Thyroid gland (tissue), 4 donors: Measurements from ENCODE around the gene RCN2. TPM values are rescaled to one million over a fixed set of nuclear protein-coding genes. Genes with fewer than 3 reads are reported as not detected.

Experiments
- DNase-seq, 2 donors: peaks; one replicate each; pipeline ENCODE4 v3.0.0-alpha.2; 2019
- H3K27ac ChIP-seq, 3 donors: fragments of 200-600 bp; sonication (generic); 1 replicate in 2 of 3; 2 replicates in 1 of 3; pipeline ENCODE4 v1.5.1; 2016 to 2019; ENCODE audit warnings: mild to moderate bottlenecking in 1 of 3, moderate library complexity in 1 of 3
- H3K27me3 ChIP-seq: fragments of 200-600 bp; sonication (generic); one replicate; pipeline ENCODE4 v1.5.1; 2019
- H3K36me3 ChIP-seq, 2 donors: fragments of 200-600 bp; sonication (generic); one replicate each; pipeline ENCODE4 v1.5.1; 2016 to 2019
- H3K4me1 ChIP-seq, 2 donors: fragments of 200-600 bp; sonication (generic); one replicate each; pipeline ENCODE4 v1.5.1; 2017 to 2019
- H3K4me3 ChIP-seq, 3 donors: fragments of 200-600 bp; sonication (generic); replicated peaks in 1 of 3; 1 replicate in 2 of 3; 2 replicates in 1 of 3; pipeline ENCODE4 v1.5.1; 2016; ENCODE audit warnings: mild to moderate bottlenecking in 1 of 3
- H3K9me3 ChIP-seq: fragments of 200-600 bp; sonication (generic); one replicate; pipeline ENCODE4 v1.5.1; 2017
- CTCF ChIP-seq, 6 experiments: fragments of 200-600 bp in 3 of 6; fragments of 450-650 bp in 3 of 6; sonication (generic) in 3 of 6; IDR thresholded peaks; one replicate each; pipeline ENCODE4 v1.5.1; 2016 to 2019; ENCODE audit warnings: antibody characterized with exemption in 6 of 6, mild to moderate bottlenecking in 2 of 6, inconsistent platforms in 1 of 6, moderate library complexity in 1 of 6
- POLR2A ChIP-seq, 2 donors: fragments of 450-650 bp; IDR thresholded peaks; one replicate each; pipeline ENCODE4 v1.6.1; 2017; ENCODE audit warnings: antibody characterized with exemption in 2 of 2, mild to moderate bottlenecking in 2 of 2, moderate library complexity in 1 of 2
- WGBS, 2 donors: methylation state at CpG; one replicate each; pipeline ENCODE4 v1.1.5; 2017; 5-methylcytosine and 5-hydroxymethylcytosine counted together
- intact Hi-C: fragments of 100-400 bp; cut with DNase I; formaldehyde crosslinking; loops from one replicate; pipeline ENCODE4 v1.15.1; 2023
- total RNA-seq, 4 donors: library from RNA; depleted of rRNA; stranded (reverse); fragments of >200 nt; gene quantifications; one replicate each; pipeline ENCODE4 v1.2.3, GENCODE V29; 2016

The RCN2 gene
- total RNA-seq, 4 donors from 2014 or later, result 44.8 to 64.8 (median 53.4) TPM

GRCh38 chr15:76912430-76912829 lies 19.1 kb upstream of the RCN2 start:
- Histone ChIP-seq H3K4me3 (no peak overlapping the region), H3K4me1 (no peaks in the 10 kb centered on the region), H3K27ac (no peak overlapping the region), H3K36me3 (no peaks in the 10 kb centered on the region), H3K9me3 (no peaks in the 10 kb centered on the region), H3K27me3 (no peaks in the 10 kb centered on the region)
- DNase-seq, result no peak
- TF ChIP-seq POLR2A (IDR thresholded peaks at IDR 0.05), result no peak
- TF ChIP-seq CTCF (IDR thresholded peaks at IDR 0.05), result no peak
- intact Hi-C loops, result no loop called here
- WGBS, 2 donors, result 85% methylated on average over 4 of the region's 4 CpGs

- DNase-seq, result no peak
- no peaks in the 10 kb centered on the region for H3K9me3 ChIP-seq
- H3K27me3 ChIP-seq, result no peaks in the 10 kb centered on the region
- H3K4me3 ChIP-seq, result no peak overlapping the region
- intact Hi-C loops, result no loop called here
- H3K36me3 ChIP-seq, result no peaks in the 10 kb centered on the region
- TF ChIP-seq POLR2A (IDR thresholded peaks at IDR 0.05), result no peak
- TF ChIP-seq CTCF (IDR thresholded peaks at IDR 0.05), result no peak
- H3K27ac ChIP-seq, result no peak overlapping the region
- WGBS, 2 donors, result 92 to 100% methylated on average over 2 of the region's 2 CpGs
- H3K4me1 ChIP-seq, result no peaks in the 10 kb centered on the region
Observed at GRCh38 chr15:76913737-76914136, 17.8 kb upstream of the RCN2 start.

- intact Hi-C loops, result no loop called here
- TF ChIP-seq POLR2A (IDR thresholded peaks at IDR 0.05) (no peak), CTCF (IDR thresholded peaks at IDR 0.05) (no peak)
Observed at GRCh38 chr15:76916369-76916768, 15.2 kb upstream of the RCN2 start.

GRCh38 chr15:76928201-76928600 lies 3.3 kb upstream of the RCN2 start:
- intact Hi-C loops, result no loop called here
- no peaks in the 10 kb centered on the region for H3K9me3 ChIP-seq
- H3K27me3 ChIP-seq, result no peaks in the 10 kb centered on the region
- WGBS, 2 donors, result 72 to 87% methylated on average over 3 of the region's 3 CpGs
- H3K4me3 ChIP-seq, result no peak overlapping the region
- H3K36me3 ChIP-seq, result no peaks in the 10 kb centered on the region
- no peak for TF ChIP-seq POLR2A (IDR thresholded peaks at IDR 0.05)
- TF ChIP-seq CTCF (IDR thresholded peaks at IDR 0.05), result no peak
- peaks cover 11 to 14% of the 10 kb centered on the region in 2 donors for H3K4me1 ChIP-seq
- no peak overlapping the region for H3K27ac ChIP-seq
- DNase-seq, result no peak

More at GRCh38 chr15:76916369-76916768, 15.2 kb upstream of the RCN2 start:
- no peak overlapping the region for H3K27ac ChIP-seq
- no peaks in the 10 kb centered on the region for H3K36me3 ChIP-seq
- no peaks in the 10 kb centered on the region for H3K9me3 ChIP-seq
- peak; percentile 35 to 58 for DNase-seq
- no peaks in the 10 kb centered on the region for H3K4me1 ChIP-seq
- H3K4me3 ChIP-seq, result no peak overlapping the region
- H3K27me3 ChIP-seq, result no peaks in the 10 kb centered on the region
- WGBS, 2 donors, result 75 to 77% methylated on average over 7 to 13 of the region's 13 CpGs

GRCh38 chr15:76929011-76929760 lies 2.4 kb upstream of the RCN2 start:
- TF ChIP-seq CTCF (IDR thresholded peaks at IDR 0.05) (no peak), POLR2A (IDR thresholded peaks at IDR 0.05) (no peak)
- H3K9me3 ChIP-seq, result no peaks in the 10 kb centered on the region
- no peak for DNase-seq
- intact Hi-C loops, result no loop called here
- H3K4me1 ChIP-seq, result peaks cover 14 to 17% of the 10 kb centered on the region in 2 donors
- no peak overlapping the region for H3K4me3 ChIP-seq
- H3K36me3 ChIP-seq, result no peaks in the 10 kb centered on the region
- H3K27me3 ChIP-seq, result no peaks in the 10 kb centered on the region
- no peak overlapping the region for H3K27ac ChIP-seq
